ENCODE results near the gene PSMB8. TPM values are rescaled to one million over a fixed set of nuclear protein-coding genes. Genes with fewer than 3 reads are reported as not detected.
A peak's percentile ranks its signal among the peaks of the same experiment; 100 is the strongest.

The PSMB8 gene
- 100 to 1,000 TPM in 2 of 3 donors, 10 to 100 TPM in 1; 94.7 to 199 (median 117) TPM for total RNA-seq
- long read RNA-seq, donor 1, transcript PSMB8-202 (6 exons, 1,124 nt), result major isoform, 100 of 113 reads
- long read RNA-seq, donor 1, transcript PSMB8-201 (6 exons, 1,351 nt), result minor isoform, 6 of 113 reads
- long read RNA-seq, donor 1, partial matches to known transcripts, result 0 of 113 reads
- long read RNA-seq, donor 1, other reads (novel, unspliced or antisense), result 4 of 113 reads
- long read RNA-seq, donor 2, transcript PSMB8-201 (6 exons, 1,351 nt), result minor isoform, 20 of 325 reads
- long read RNA-seq, donor 2, transcript PSMB8-202 (6 exons, 1,124 nt), result major isoform, 290 of 325 reads
- long read RNA-seq, donor 2, partial matches to known transcripts, result 2 of 325 reads
- long read RNA-seq, donor 2, other reads (novel, unspliced or antisense), result 8 of 325 reads

DNA sequence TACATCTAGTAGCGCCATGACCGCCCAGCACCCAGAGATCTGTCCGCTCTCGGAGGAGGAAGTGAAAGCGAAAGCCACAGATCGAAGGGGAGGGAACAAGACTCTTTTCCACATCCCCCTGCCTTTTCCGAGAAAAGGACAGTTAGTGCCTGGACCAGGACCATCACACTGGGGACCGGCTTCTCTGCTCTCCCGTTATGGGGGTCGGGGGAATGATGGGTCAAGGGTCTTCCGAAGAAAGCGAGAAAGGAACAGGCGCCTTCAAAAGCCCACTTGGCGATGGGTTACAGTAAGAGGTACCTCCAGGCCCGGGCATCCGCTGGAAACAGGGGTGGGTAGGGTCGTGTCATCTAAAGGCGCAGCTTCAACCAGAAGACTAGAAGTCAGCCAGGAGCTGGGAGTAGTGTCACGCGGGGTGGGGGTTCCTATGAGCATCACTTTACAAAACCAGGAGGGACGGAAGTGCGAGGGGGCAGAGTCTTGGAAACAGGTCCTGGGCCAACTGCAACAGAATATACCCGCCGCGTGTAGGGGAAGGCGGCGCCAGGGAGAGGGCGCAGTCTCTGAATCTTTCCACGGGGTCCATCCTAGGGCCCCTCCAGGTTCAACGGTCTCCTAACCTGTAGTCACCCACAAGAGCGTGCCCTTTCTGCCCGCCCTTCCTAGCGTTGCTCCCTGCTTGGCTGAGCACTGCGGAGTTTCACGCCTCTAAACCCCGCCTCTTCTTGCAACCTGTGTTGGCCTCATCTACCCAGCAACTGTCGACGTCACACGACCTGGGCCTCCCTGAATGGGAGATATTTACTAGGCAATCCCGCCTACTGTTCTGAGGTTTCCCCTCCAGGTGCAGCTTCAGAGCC, at the start of gene PSMB8:
PSMB8 (minus strand) TSS at position 69 of the 860 bp plus-strand sequence; CDS start at position 18, 51 bp downstream.
- H3K36me3 ChIP-seq (ENCODE audit: low read depth), result peaks cover 9% of the 10 kb centered on the region

DNA sequence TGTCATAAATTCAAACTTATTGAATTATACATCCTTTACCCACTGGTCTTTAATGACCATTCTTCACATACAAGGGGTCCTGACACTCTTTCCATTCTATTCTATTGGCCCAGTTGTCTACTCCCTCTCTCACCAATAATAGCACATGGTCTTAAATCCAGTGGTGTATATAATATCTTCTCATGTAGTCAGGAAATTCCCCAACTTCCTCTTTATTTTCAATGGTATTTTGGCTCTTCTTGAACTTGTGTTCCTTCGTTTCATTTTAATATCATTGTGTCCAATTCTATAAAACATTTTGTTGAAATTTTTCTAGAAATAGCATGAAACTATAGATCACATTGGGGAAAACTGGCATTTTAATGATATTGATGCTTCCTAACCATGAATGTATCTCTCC, 47.0 kb upstream of the PSMB8 start:
- Histone ChIP-seq H3K36me3 (ENCODE audit: low read depth) (no peaks in the 10 kb centered on the region), H3K4me3 (no peak overlapping the region), H3K4me1 (ENCODE audit: low read depth) (peaks cover 4% of the 10 kb centered on the region), H3K9me3 (no peaks in the 10 kb centered on the region)
- ATAC-seq (no peak), DNase-seq (no peak)
- TF ChIP-seq, protein P1, sequence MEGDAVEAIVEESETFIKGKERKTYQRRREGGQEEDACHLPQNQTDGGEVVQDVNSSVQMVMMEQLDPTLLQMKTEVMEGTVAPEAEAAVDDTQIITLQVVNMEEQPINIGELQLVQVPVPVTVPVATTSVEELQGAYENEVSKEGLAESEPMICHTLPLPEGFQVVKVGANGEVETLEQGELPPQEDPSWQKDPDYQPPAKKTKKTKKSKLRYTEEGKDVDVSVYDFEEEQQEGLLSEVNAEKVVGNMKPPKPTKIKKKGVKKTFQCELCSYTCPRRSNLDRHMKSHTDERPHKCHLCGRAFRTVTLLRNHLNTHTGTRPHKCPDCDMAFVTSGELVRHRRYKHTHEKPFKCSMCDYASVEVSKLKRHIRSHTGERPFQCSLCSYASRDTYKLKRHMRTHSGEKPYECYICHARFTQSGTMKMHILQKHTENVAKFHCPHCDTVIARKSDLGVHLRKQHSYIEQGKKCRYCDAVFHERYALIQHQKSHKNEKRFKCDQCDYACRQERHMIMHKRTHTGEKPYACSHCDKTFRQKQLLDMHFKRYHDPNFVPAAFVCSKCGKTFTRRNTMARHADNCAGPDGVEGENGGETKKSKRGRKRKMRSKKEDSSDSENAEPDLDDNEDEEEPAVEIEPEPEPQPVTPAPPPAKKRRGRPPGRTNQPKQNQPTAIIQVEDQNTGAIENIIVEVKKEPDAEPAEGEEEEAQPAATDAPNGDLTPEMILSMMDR (IDR thresholded peaks at IDR 0.05), result no peak
- intact Hi-C loops (cut with DNase I, micrococcal nuclease), result no loop called here

More for the DNA sequence above, at the start of gene PSMB8:
- ATAC-seq (peak; percentile 93), DNase-seq (peak; percentile 98 to 99 (median 99))
- Histone ChIP-seq H3K4me1 (ENCODE audit: low read depth) (peaks cover 17% of the 10 kb centered on the region), H3K9me3 (no peaks in the 10 kb centered on the region), H3K4me3 (peak within 1 kb of the TSS; percentile 66)
- intact Hi-C loops (cut with DNase I, micrococcal nuclease), result no loop called here
- TF ChIP-seq, protein P1 (IDR thresholded peaks at IDR 0.05), result no peak

DNA sequence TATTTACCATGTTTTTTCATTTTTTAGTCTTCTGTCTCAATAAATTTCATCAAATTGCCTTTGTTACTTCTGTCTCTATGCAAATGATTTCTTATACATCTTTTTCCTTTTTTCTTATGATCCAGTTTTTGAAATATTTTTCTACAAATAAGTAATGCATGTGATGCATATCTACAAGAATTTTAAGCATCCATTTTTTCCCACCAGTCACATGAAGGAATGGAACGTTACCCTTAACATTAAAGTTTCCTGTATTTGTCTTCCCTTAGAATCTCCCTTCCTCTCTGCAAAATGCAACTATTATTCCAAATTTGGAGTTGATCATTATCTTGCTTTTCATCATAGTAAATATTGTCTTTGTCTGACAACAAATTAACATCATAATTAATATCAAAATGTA, 45.7 kb upstream of the PSMB8 start:
- H3K4me1 ChIP-seq (ENCODE audit: low read depth), result peaks cover 4% of the 10 kb centered on the region
- H3K36me3 ChIP-seq (ENCODE audit: low read depth), result no peaks in the 10 kb centered on the region
- H3K4me3 ChIP-seq, result no peak overlapping the region
- intact Hi-C loops (cut with DNase I, micrococcal nuclease), result loop anchor here in 1 of 2 donors (10.0 kb wide), 2 partner anchors 55 to 95 kb away; partner anchors contain the start of gene HLA-DMB
- DNase-seq (no peak), ATAC-seq (no peak)
- TF ChIP-seq, protein P1 (IDR thresholded peaks at IDR 0.05), result no peak
- no peaks in the 10 kb centered on the region for H3K9me3 ChIP-seq

DNA sequence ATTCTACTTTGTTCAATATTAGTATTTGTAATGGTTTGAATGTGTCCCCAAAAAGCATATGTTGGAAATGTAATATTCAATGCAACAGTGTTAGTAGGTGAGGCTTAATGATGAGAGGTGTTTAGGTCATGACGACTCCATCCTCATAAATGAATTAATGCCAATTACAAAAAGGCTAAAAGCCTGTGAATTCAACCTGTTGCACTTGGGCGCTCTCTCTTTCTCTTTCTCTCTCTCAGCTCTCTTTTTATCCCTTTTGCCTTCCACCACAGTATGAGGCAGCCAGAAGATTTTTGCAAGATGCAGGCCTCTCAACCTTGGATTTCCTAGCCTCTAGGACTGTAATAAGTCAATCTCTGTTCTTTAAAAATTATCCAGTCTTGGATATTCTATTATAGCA, 44.7 kb upstream of the PSMB8 start:
- no peak for ATAC-seq
- TF ChIP-seq, protein P1 (IDR thresholded peaks at IDR 0.05), result no peak
- Histone ChIP-seq H3K9me3 (no peaks in the 10 kb centered on the region), H3K4me1 (ENCODE audit: low read depth) (peaks cover 3% of the 10 kb centered on the region), H3K36me3 (ENCODE audit: low read depth) (no peaks in the 10 kb centered on the region), H3K4me3 (no peak overlapping the region)
- intact Hi-C loops (cut with DNase I, micrococcal nuclease), result loop anchor here in 1 of 2 donors (10.0 kb wide), 2 partner anchors 56 to 96 kb away; partner anchors contain the start of gene HLA-DMB
- DNase-seq, result no peak

DNA sequence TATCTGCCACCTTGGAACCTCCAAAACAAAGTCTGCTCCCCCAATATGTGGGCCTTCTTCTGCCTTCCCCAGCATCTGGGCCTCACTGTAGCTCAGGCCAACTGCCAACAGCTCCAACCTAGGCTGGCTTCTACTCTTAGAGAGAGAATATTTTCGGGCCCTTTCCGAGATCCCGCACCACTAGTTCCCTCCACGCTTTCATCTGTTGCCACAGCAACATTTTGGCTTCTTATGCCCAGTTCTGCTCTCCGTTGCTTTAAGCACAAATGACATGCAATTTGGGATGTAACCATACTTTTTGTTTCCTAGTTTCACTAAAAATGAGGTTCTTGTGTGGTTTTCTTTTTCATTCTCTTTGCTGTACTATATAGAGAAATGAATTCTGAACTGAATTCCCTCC, 43.8 kb upstream of the PSMB8 start:
- TF ChIP-seq, protein P1 (IDR thresholded peaks at IDR 0.05), result no peak
- intact Hi-C loops (cut with DNase I, micrococcal nuclease), result loop anchor here in 1 of 2 donors (10.0 kb wide), 2 partner anchors 57 to 97 kb away; partner anchors contain the start of gene HLA-DMB
- ATAC-seq, result no peak

More for the DNA sequence above, 43.8 kb upstream of the PSMB8 start:
- no peaks in the 10 kb centered on the region for H3K4me1 ChIP-seq (ENCODE audit: low read depth)
- no peaks in the 10 kb centered on the region for H3K9me3 ChIP-seq
- no peak for DNase-seq
- H3K36me3 ChIP-seq (ENCODE audit: low read depth), result no peaks in the 10 kb centered on the region
- no peak overlapping the region for H3K4me3 ChIP-seq
